GM18951 (cell line): ENCODE data around the gene FAHD2B.
"Not testable (repeated sequence)": the region's sequence is repeated elsewhere in the genome, so short reads cannot be mapped to it uniquely, and the experiment has no call there.

ENCODE experiments used
- POLR2A ChIP-seq: IDR thresholded peaks from 4 replicates; pipeline ENCODE4 v1.6.1; 2011; ENCODE audit warnings: mild to moderate bottlenecking; ENCODE audit not compliant: insufficient read length, insufficient read depth; ENCODE audit errors: extremely low read depth
- in situ Hi-C: fragments of 300-500 bp; cut with MboI; formaldehyde crosslinking; loops from one replicate; pipeline ENCODE4 v1.12.0; 2022; ENCODE audit warnings: low sequenced_read_pairs, mixed read lengths, inconsistent platforms; ENCODE audit not compliant: unreplicated experiment

The FAHD2B gene

GRCh38 chr2:97094772-97095611 lies at the start of gene FAHD2B:
TSS of gene FAHD2B (minus strand) at chr2:97094882. CDS start at chr2:97091706, 3,176 bp downstream.
- in situ Hi-C loops: loop anchor here (5.0 kb wide), 1 partner anchor 1083 kb away; no protein-coding TSS in a partner anchor

- in situ Hi-C loops: not testable (repeated sequence)
These were observed 49.3 kb upstream of the FAHD2B start for GRCh38 chr2:97144016-97144415.

GRCh38 chr2:97129090-97129489 lies 34.4 kb upstream of the FAHD2B start:
- in situ Hi-C loops: not testable (repeated sequence)

GRCh38 chr2:97113882-97114255 lies 19.2 kb upstream of the FAHD2B start:
- in situ Hi-C loops: not testable (repeated sequence)

GRCh38 chr2:97113050-97113881 lies 18.6 kb upstream of the FAHD2B start, which contains the start of gene ANKRD36:
TSS of gene ANKRD36 (plus strand) at chr2:97113153. CDS start at chr2:97113740, 587 bp downstream.
- in situ Hi-C loops: not testable (repeated sequence)
- peak; percentile 58 for TF ChIP-seq POLR2A

GRCh38 chr2:97112320-97113049 lies 17.8 kb upstream of the FAHD2B start:
- in situ Hi-C loops: not testable (repeated sequence)

GRCh38 chr2:97111246-97111645 lies 16.6 kb upstream of the FAHD2B start:
- in situ Hi-C loops: not testable (repeated sequence)

GRCh38 chr2:97106878-97107277 lies 12.2 kb upstream of the FAHD2B start:
- in situ Hi-C loops: not testable (repeated sequence)

- in situ Hi-C loops: not testable (repeated sequence)
These were observed 4.2 kb upstream of the FAHD2B start for GRCh38 chr2:97098786-97099372.

GRCh38 chr2:97095661-97096060 lies 979 bp upstream of the FAHD2B start:
- no peak for TF ChIP-seq POLR2A
- in situ Hi-C loops: no loop called here

- in situ Hi-C loops: loop anchor here (5.0 kb wide), 1 partner anchor 1082 kb away; no protein-coding TSS in a partner anchor
These were observed 505 bp downstream of the FAHD2B start for GRCh38 chr2:97093983-97094771.

- in situ Hi-C loops: loop anchor here (5.0 kb wide), 1 partner anchor 1081 kb away; no protein-coding TSS in a partner anchor
These were observed 1.7 kb downstream of the FAHD2B start for GRCh38 chr2:97092946-97093345.

GRCh38 chr2:97088706-97089105 lies 6.0 kb downstream of the FAHD2B start:
- in situ Hi-C loops: not testable (repeated sequence)

GRCh38 chr2:97085093-97085492 lies 9.6 kb downstream of the FAHD2B start:
- in situ Hi-C loops: not testable (repeated sequence)

GRCh38 chr2:97083516-97083915 lies 11.2 kb downstream of the FAHD2B start:
- in situ Hi-C loops: not testable (repeated sequence)

- in situ Hi-C loops: not testable (repeated sequence)
These were observed 12.5 kb downstream of the FAHD2B start for GRCh38 chr2:97082206-97082605.

- in situ Hi-C loops: not testable (repeated sequence)
These were observed 13.8 kb downstream of the FAHD2B start for GRCh38 chr2:97080855-97081254.

- in situ Hi-C loops: not testable (repeated sequence)
These were observed 17.5 kb downstream of the FAHD2B start for GRCh38 chr2:97077213-97077612.
